ENCODE data around the gene MIDN.

DNA sequence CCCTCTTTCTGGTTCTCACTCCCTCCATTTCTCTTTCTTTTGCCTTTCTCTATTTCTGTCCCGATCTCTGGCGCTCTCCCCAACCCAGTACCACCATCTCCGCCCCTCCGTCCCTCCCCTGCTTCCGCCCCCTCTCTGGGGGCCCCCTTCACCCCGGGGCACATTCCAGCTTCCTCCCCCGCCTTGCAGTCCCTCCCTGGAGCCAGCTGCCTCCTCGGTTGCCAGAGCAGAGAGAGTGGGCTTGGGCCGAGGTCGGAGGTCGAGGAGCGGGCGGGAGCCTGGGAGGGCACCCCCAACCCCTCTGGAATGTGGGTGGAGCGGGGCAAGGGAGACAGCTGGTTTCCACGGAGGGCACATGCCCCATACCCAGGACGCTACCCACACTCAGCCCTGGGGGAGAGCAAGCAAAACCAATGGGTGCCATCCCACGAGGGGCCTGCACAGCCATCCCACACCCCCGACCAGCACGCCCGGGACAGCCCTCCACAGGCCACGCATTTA is 14.3 kb downstream of the MIDN start:
- TF ChIP-seq CTCF (conservative IDR thresholded peaks at IDR 0.05; ENCODE audit: low read depth, low read length), result no peak
- TF ChIP-seq, protein P1, sequence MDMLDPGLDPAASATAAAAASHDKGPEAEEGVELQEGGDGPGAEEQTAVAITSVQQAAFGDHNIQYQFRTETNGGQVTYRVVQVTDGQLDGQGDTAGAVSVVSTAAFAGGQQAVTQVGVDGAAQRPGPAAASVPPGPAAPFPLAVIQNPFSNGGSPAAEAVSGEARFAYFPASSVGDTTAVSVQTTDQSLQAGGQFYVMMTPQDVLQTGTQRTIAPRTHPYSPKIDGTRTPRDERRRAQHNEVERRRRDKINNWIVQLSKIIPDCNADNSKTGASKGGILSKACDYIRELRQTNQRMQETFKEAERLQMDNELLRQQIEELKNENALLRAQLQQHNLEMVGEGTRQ (IDR thresholded peaks at IDR 0.05; ENCODE audit: low read depth, low read length), result no peak
